GM12872 (cell line): ENCODE results near the gene ASCL2.

Experiments
- CTCF ChIP-seq: IDR thresholded peaks from 3 replicates; pipeline ENCODE4 v1.5.1; 2011; ENCODE audit warnings: low read depth, mild to moderate bottlenecking, low read length, moderate library complexity; ENCODE audit not compliant: insufficient read depth

ASCL2 gene

GRCh38 chr11:2256293-2256913 lies 14.0 kb downstream of the ASCL2 start:
- no peak for TF ChIP-seq CTCF

- no peak for TF ChIP-seq CTCF
Measured at GRCh38 chr11:2252018-2252417, 18.4 kb downstream of the ASCL2 start.

GRCh38 chr11:2251138-2251537 lies 19.2 kb downstream of the ASCL2 start:
- TF ChIP-seq CTCF, result no peak

- no peak for TF ChIP-seq CTCF
Measured at GRCh38 chr11:2250485-2250884, 19.9 kb downstream of the ASCL2 start.

- TF ChIP-seq CTCF, result no peak
Measured at GRCh38 chr11:2250041-2250440, 20.3 kb downstream of the ASCL2 start.

GRCh38 chr11:2249189-2249916 lies 21.0 kb downstream of the ASCL2 start:
- TF ChIP-seq CTCF, result no peak

- no peak for TF ChIP-seq CTCF
Measured at GRCh38 chr11:2248762-2249161, 21.6 kb downstream of the ASCL2 start.
